RWPE2 (cell line): ENCODE results near the gene APBA1.

ENCODE experiments used
- ATAC-seq: fragments of 200-7000 bp; cut with Tn5 transposase; 3 replicates; pipeline ENCODE4 v1.9.1; 2021; ENCODE audit warnings: low read depth
- DNase-seq: peaks from one replicate; pipeline ENCODE4 v3.0.0-alpha.2; 2020; ENCODE audit warnings: low spot score
- H3K27ac ChIP-seq: fragments of 450-650 bp; 2 replicates; pipeline ENCODE4 v1.5.1; 2017; ENCODE audit warnings: mild to moderate bottlenecking; ENCODE audit not compliant: poor library complexity, severe bottlenecking
- H3K27me3 ChIP-seq: fragments of 250-450 bp; sonication (Bioruptor Pico); 2 replicates; pipeline ENCODE4 v1.5.1; 2021; ENCODE audit warnings: mild to moderate bottlenecking, moderate library complexity; ENCODE audit not compliant: insufficient read depth, poor library complexity, severe bottlenecking
- H3K36me3 ChIP-seq: fragments of 250-450 bp; sonication (Bioruptor Pico); 2 replicates; pipeline ENCODE4 v1.5.1; 2020; ENCODE audit warnings: low read depth, mild to moderate bottlenecking, moderate library complexity
- H3K4me1 ChIP-seq: fragments of 250-450 bp; sonication (Bioruptor Pico); 2 replicates; pipeline ENCODE4 v1.5.1; 2021; ENCODE audit warnings: mild to moderate bottlenecking, moderate library complexity; ENCODE audit not compliant: insufficient read depth, poor library complexity, severe bottlenecking
- H3K4me3 ChIP-seq: fragments of 250-450 bp; sonication (Bioruptor Pico); 2 replicates; pipeline ENCODE4 v1.5.1; 2021; ENCODE audit warnings: mild to moderate bottlenecking, moderate library complexity; ENCODE audit not compliant: severe bottlenecking
- H3K9me3 ChIP-seq: fragments of 250-450 bp; sonication (Bioruptor Pico); 2 replicates; pipeline ENCODE4 v1.5.1; 2021; ENCODE audit warnings: mild to moderate bottlenecking, moderate library complexity; ENCODE audit not compliant: severe bottlenecking
- TF ChIP-seq, protein P1 (sequence below): fragments of 450-650 bp; IDR thresholded peaks from one replicate; pipeline ENCODE4 v1.5.1; 2017; ENCODE audit warnings: mild to moderate bottlenecking, moderate library complexity; ENCODE audit not compliant: poor library complexity, severe bottlenecking

Gene APBA1

DNA sequence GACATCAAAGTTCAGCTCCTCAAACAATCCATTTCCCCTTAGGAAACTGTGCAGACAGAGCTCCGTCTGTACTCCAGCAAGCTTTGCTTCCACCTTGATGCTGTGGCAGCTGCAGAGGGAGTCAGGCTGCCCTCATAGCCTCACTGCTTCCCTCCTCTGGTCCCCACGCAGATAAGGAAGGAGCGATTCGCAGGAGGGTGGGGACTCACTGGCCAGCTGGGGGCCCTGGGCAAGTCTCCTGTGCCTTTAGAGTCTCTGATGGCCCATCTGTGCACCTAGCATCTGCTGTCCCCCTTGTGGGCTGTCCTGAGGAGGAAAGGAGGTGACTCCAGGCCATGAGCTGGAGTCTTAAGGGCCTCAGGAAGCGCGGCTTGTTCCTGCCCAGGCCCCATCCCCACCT lies 225.7 kb downstream of the APBA1 start:
- ATAC-seq (no peak), DNase-seq (no peak)
- TF ChIP-seq, protein P1, sequence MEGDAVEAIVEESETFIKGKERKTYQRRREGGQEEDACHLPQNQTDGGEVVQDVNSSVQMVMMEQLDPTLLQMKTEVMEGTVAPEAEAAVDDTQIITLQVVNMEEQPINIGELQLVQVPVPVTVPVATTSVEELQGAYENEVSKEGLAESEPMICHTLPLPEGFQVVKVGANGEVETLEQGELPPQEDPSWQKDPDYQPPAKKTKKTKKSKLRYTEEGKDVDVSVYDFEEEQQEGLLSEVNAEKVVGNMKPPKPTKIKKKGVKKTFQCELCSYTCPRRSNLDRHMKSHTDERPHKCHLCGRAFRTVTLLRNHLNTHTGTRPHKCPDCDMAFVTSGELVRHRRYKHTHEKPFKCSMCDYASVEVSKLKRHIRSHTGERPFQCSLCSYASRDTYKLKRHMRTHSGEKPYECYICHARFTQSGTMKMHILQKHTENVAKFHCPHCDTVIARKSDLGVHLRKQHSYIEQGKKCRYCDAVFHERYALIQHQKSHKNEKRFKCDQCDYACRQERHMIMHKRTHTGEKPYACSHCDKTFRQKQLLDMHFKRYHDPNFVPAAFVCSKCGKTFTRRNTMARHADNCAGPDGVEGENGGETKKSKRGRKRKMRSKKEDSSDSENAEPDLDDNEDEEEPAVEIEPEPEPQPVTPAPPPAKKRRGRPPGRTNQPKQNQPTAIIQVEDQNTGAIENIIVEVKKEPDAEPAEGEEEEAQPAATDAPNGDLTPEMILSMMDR = no peak
- Histone ChIP-seq H3K9me3 (no peaks in the 10 kb centered on the region), H3K27ac (no peak overlapping the region), H3K27me3 (no peaks in the 10 kb centered on the region), H3K4me3 (no peak overlapping the region), H3K4me1 (no peaks in the 10 kb centered on the region), H3K36me3 (no peaks in the 10 kb centered on the region)

DNA sequence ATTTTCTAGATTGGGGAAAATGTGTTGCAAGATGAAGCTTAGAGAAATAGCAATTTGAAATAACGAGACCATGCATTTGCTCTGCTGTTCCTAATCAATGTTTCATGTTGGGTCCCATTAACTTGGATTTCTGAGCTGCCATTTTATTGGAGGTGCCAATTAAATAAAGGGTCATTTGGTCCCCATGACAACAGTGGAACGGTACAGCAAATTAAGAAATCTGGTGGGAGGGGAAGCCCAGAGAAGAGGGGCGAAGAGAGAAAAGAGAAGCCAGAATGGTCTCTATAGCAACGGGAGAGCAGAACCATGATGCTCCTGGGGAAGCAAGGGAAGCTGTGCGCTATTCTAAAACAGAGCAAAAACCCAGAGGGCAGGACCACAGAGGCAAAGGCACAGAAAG lies 226.9 kb downstream of the APBA1 start:
- no peak overlapping the region for H3K27ac ChIP-seq
- no peaks in the 10 kb centered on the region for H3K27me3 ChIP-seq
- no peak for ATAC-seq
- no peak for DNase-seq
- no peaks in the 10 kb centered on the region for H3K9me3 ChIP-seq
- H3K4me3 ChIP-seq = no peak overlapping the region
- TF ChIP-seq, protein P1 = no peak
- no peaks in the 10 kb centered on the region for H3K4me1 ChIP-seq
- H3K36me3 ChIP-seq = no peaks in the 10 kb centered on the region

DNA sequence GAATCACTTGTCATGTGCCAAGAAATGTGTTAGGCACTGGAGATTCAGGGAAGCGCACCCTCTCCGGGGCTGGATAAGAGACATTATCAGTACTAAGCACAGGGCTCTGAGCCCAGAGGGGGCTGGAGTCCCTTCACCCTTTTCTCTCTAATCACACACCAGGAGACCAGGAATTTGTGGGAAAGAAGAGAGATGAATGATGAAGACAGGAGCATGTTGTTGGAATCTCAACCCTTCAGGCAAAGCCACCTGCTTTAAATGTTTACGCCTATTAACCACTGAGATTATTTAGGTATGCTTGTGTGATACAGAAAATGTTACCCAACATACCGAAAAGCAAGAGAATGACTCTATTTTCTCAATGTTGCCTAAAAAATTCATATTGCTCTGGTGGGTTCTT lies 227.4 kb downstream of the APBA1 start:
- TF ChIP-seq, protein P1 = no peak
- Histone ChIP-seq H3K36me3 (no peaks in the 10 kb centered on the region), H3K4me1 (no peaks in the 10 kb centered on the region), H3K27me3 (no peaks in the 10 kb centered on the region), H3K9me3 (no peaks in the 10 kb centered on the region), H3K27ac (no peak overlapping the region), H3K4me3 (no peak overlapping the region)
- no peak for DNase-seq
- ATAC-seq = no peak

DNA sequence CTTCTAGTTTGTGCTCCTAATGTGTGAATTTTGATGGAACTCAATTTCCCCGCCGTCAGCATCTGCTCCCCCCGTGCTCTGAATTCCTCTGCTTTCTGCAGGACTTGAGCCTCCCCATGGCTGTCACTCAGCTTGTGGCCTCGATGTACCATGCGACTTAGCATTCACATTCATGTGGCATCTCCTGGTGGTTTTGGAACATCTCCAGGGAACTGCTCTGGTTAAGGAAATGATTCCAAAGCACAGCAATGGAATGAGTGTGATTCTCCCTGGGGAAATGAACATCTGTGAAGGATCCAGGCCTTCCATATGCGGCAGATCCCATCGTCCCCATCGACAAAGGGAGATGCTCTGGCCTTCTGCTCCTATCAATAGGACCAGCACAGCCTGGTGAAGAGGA lies 228.2 kb downstream of the APBA1 start:
- no peak for DNase-seq
- H3K36me3 ChIP-seq = no peaks in the 10 kb centered on the region
- no peaks in the 10 kb centered on the region for H3K27me3 ChIP-seq
- no peak for ATAC-seq
- no peak overlapping the region for H3K27ac ChIP-seq
- no peaks in the 10 kb centered on the region for H3K4me1 ChIP-seq
- H3K9me3 ChIP-seq = no peaks in the 10 kb centered on the region
- TF ChIP-seq, protein P1 = no peak
- no peak overlapping the region for H3K4me3 ChIP-seq

DNA sequence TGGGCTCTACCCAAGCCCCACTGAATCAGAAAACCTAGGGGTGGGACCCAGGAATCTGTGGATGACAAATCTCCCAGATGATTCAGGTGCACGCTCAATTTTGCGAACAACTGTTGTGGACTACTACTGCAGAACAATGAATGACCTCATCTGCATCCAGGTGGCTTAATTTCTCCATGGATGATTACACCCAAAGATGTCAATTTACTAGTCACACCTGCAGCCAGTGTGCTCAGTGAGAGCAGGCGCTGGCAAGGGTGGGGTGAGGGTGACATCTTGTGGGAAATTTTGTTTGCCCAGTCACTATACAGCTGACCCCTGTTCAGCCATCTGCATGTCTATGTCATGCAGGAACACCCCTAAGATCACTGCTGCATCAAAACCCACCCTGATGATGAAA lies 229.0 kb downstream of the APBA1 start:
- H3K4me1 ChIP-seq = no peaks in the 10 kb centered on the region
- no peak for DNase-seq
- H3K4me3 ChIP-seq = no peak overlapping the region
- H3K27me3 ChIP-seq = no peaks in the 10 kb centered on the region
- peak; percentile 19; the same call in 1 of the 3 replicates for ATAC-seq
- no peak overlapping the region for H3K27ac ChIP-seq
- no peaks in the 10 kb centered on the region for H3K36me3 ChIP-seq
- H3K9me3 ChIP-seq = no peaks in the 10 kb centered on the region
- TF ChIP-seq, protein P1 = peak; percentile 7
